GM19372 (cell line): ENCODE data around the gene MAGI2.

Experiments
- ATAC-seq: cut with Tn5 transposase; IDR thresholded peaks from one replicate; pipeline ENCODE4 v1.9.1; 2021; ENCODE audit warnings: mild to moderate bottlenecking, low read depth, moderate library complexity; ENCODE audit not compliant: unreplicated experiment

MAGI2 gene

GRCh38 chr7:78225534-78225933 lies 1227.9 kb downstream of the MAGI2 start:
- ATAC-seq: no peak

DNA sequence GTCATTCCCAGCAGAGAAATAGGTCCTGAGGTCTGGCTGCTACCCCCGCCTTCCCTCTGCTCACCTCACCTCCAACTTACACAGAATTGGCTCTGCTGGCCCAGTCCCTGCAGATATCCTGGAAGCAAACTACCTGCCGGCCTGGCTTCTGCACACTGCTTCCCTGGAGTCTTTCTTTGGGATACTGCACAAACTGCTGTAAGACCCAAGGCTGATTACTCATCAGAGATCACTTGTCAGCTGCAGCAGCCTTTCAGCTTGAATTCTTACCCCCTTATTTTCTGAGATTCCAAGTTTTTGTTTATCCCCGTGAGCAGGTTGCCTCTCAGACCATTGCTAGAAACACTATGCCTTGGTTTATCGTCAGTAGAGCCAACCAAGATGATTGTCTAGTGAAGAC lies 1228.5 kb downstream of the MAGI2 start:
- no peak for ATAC-seq

- no peak for ATAC-seq
Observed at GRCh38 chr7:78223598-78223997, 1229.9 kb downstream of the MAGI2 start.

GRCh38 chr7:78222001-78222751 lies 1231.3 kb downstream of the MAGI2 start:
- no peak for ATAC-seq

- ATAC-seq: no peak
Observed at GRCh38 chr7:78220754-78221153, 1232.7 kb downstream of the MAGI2 start.

- no peak for ATAC-seq
Observed at GRCh38 chr7:78218876-78219275, 1234.6 kb downstream of the MAGI2 start.

- no peak for ATAC-seq
Observed at GRCh38 chr7:78218051-78218450, 1235.4 kb downstream of the MAGI2 start.

DNA sequence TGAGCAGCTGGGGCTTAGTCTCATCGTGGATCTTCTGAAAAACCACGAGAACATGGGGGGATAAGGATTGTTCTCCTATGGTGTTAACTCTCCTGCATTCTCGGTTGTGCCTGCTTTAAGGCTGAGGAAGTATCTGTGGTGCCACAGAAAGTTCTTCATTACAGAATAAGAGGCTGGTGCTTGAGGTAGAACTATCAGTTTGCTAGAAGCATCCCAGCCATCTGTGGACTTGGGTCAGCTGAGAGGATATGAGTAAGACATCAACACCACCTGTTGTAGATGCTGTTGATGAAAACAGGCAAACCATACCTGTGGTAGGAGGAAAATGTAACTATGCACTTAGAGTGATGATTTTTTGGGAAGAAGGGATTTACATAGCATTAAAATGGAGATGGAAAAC lies 1238.3 kb downstream of the MAGI2 start:
- no peak for ATAC-seq

DNA sequence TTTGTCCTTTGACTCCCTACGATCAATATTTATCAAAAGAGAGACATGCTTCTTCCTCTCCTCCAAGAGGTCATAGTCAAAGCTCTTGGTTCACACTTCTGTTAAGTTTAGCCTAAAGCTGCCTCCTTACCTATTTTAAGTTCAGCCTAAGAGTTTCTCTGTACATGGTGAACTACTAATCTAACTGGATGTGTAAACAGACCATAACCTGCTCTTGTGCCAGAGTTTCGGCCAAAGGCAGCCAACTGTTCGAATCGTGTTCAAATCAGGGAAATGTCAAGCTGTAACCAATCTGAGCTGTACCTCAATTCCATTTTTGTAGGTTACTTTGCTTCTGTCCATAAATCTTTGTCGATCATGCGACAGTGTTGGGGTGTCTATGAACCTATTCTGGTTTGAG lies 1240.1 kb downstream of the MAGI2 start:
- no peak for ATAC-seq

DNA sequence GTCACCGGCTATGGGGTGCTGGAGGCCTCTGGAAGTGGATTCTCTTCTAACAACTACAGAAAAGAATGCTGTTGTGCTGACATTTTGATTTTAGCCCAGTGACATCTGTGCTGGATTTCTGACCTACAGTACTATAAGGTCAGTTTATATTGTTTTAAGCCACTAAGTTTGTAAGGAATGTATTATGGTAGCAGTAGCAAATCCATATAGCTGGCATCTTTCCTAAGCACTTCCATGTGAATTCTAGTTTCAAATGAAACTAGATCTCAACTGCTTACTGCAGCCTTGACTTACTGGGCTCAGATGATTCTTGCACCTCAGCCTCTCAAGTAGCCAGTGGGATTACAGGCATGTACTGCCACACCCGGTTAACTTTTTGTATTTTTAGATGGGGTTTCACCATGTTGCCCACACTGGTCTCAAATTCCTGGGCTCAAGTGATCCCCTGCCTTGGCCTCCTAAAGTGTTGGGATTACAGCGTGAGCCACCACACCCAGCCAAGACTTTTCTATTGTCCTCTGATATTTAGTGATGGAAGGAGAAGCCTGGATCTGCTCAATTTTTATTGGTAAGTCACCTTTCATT lies 1240.9 kb downstream of the MAGI2 start:
- ATAC-seq: no peak

GRCh38 chr7:78207269-78207668 lies 1246.2 kb downstream of the MAGI2 start:
- no peak for ATAC-seq

- no peak for ATAC-seq
Observed at GRCh38 chr7:78206769-78207168, 1246.7 kb downstream of the MAGI2 start.

DNA sequence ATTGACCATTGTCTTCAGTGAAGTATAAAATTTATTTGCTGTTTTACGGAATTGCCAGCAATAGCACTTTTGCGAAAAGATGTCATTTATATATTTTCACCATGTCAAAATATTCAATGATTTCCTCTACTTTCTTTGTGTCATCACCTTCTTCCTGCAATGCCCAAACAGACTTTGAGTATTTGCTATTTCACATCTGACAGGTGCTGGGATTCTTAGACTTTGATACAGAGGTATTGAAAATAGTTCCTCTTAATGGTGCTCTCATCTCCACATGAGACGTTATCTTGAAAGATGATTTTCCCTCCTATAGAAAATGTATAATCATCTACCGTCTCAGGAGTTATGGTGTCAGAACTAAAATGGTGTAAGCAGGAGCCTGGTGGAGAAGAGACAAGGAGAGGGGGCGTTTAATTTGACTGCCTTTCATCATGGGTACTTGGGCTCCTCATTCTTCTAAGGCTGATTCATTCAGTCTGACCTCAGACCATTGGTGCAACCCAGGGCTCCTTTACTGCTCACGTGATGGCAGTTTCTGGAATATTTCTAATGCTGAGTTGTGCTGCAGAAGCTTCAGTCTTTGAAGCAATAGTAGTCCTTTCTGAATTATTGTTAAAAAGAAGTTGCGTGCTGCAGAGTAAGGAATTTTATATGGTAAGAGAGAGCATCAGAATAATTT lies 1250.3 kb downstream of the MAGI2 start:
- ATAC-seq: no peak

- no peak for ATAC-seq
Observed at GRCh38 chr7:78198756-78199155, 1254.7 kb downstream of the MAGI2 start.

GRCh38 chr7:78197447-78197846 lies 1256.0 kb downstream of the MAGI2 start:
- ATAC-seq: no peak

DNA sequence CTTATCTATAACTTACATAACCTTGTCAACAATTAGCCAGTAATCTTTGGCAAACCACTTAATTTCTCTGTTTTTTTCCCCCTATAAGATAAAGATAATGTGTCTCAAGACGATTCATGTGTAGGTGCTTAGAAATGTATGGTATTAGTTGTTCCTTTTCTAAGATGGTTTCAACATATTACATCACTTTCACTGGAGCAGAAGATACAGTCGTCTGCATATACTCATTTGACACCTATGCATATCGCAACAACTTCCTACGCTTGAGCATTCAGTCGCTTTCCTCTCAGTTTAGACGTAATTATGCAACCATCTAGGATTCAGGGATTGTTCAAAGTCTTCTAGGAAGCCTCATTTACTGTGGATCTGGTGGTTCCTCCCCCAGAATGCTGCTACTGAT lies 1258.2 kb downstream of the MAGI2 start:
- ATAC-seq: no peak

GRCh38 chr7:78194611-78195010 lies 1258.9 kb downstream of the MAGI2 start:
- ATAC-seq: no peak

DNA sequence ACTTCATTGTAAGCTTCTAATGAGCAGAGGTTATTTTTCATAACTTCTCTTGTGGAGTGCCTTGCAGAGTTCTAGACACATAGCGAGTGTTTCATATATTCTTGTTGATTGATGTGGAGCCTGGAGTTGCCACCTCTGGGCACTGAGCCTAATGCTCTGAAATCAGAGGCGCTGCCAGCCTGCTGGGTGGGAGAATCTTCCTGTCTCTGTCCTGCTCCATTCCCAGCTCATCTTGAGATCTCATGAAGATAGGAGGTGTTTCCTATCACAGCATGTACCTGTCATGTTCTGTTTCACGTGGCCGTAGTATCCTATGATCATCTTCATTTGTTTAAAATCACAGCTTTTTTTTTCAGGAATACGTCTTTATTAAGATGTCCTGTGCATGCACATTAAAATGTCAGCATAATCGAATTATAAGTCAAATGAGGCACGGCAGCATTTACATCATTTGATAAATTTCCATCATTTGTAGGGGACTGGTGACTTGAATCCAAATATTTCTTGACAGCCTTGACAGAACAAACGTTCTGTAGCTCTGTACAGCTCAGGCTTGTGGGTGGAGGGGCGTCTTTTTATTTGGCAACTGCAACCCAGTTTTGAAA lies 1261.9 kb downstream of the MAGI2 start:
- ATAC-seq: no peak

DNA sequence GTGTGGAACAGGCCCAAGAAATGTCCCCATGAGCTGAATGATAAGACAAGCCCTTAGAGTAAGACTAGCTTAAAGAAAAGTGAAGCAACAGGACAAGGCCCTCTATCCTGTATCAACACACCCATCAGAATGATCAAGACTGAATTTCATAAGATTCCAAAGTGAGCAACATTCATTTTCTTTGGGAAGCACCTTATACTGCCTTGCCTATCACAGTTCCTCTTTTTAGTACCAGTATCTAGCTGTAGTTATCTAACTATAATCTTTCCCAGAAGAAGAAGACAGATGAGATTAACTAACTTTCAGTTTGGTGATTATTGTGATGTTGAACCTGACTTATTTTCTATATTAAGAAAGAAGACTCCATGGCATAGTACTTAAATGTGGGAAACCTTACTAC lies 1263.7 kb downstream of the MAGI2 start:
- no peak for ATAC-seq

GRCh38 chr7:78185149-78185745 lies 1268.2 kb downstream of the MAGI2 start:
- no peak for ATAC-seq

GRCh38 chr7:78184299-78184698 lies 1269.2 kb downstream of the MAGI2 start:
- no peak for ATAC-seq
